Right ventricle myocardium inferior (tissue), 1 donor: ENCODE results near the gene ARHGAP21. TPM values are rescaled to one million over a fixed set of nuclear protein-coding genes. Genes with fewer than 3 reads are reported as not detected.
"Not testable (repeated sequence)": the region's sequence is repeated elsewhere in the genome, so short reads cannot be mapped to it uniquely, and the experiment has no call there.

Experiments
- ATAC-seq: fragments of 200-7000 bp; cut with Tn5 transposase; one replicate; pipeline ENCODE4 v1.9.1; 2020; ENCODE audit warnings: mild to moderate bottlenecking, moderate library complexity
- DNase-seq: peaks from one replicate; pipeline ENCODE4 v3.0.0; 2021; ENCODE audit errors: missing footprints
- intact Hi-C: fragments of 100-400 bp; cut with DNase I; formaldehyde crosslinking; loops from one replicate; pipeline ENCODE4 v1.11.0; 2022
- total RNA-seq: library from RNA; stranded (reverse); fragmentation: NEBNext Ultra II Directional; extraction: Animal tissue kit (Norgen Biotek cat#: 25700); gene quantifications from one replicate; pipeline ENCODE4 v1.2.1, GENCODE V29; 2021
- donor health status: DM: no; HTN: yes; CAD: no; lungs with severe emphysema.

Gene ARHGAP21
- total RNA-seq, 1 donor from 2014 or later, result 48.4 TPM

GRCh38 chr10:24698270-24698669, 25.4 kb downstream of the ARHGAP21 start:
- DNase-seq, result no peak
- no peak for ATAC-seq
- intact Hi-C loops, result no loop called here

DNA sequence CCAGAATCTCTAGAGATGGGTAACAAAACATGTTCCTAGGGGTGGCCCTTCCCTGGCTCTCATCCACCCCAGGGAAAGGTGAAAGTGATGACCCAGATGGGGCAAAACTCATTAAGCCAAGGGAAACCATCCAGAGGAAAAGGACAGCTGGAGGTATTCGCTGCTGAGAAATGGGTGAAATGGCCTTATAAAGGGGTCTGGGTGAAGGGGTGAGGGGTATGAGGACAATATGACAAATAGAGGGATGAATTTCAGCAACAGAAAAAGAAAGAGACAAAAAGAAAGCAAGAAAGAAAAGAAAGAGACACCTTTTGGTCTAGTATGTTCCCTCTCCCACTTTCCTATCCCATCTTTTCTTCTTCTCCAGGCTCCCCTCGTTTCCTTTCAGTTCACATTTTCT, 26.6 kb downstream of the ARHGAP21 start:
- intact Hi-C loops, result no loop called here
- ATAC-seq (no peak), DNase-seq (no peak)

DNA sequence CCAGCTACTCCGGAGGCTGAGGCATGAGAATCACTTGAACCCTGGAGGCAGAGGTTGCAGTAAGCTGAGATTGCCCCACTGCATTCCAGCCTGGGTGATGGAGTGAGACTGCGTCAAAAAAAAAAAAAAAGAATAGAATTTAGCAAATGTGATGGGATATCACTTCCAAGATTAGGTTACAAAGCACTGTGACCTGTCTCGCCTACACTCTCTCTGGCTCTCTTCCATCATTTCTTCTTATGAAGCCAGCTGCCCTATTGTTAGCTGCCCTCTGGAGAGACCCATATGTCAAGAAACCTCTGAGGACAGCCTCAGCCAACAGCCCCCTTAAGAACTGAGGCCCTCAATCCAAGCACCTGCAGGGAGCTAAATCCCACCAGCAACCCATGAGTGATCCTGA, 28.2 kb downstream of the ARHGAP21 start:
- peak; percentile 60 for ATAC-seq
- intact Hi-C loops, result no loop called here
- DNase-seq, result no peak

GRCh38 chr10:24694086-24694485, 29.6 kb downstream of the ARHGAP21 start:
- no peak for ATAC-seq
- intact Hi-C loops, result no loop called here

GRCh38 chr10:24690961-24691512, 32.6 kb downstream of the ARHGAP21 start:
- intact Hi-C loops, result no loop called here
- DNase-seq (no peak), ATAC-seq (peak; percentile 81)

More at GRCh38 chr10:24694086-24694485, 29.6 kb downstream of the ARHGAP21 start:
- DNase-seq, result no peak

- DNase-seq (no peak), ATAC-seq (peak; percentile 32)
- intact Hi-C loops, result no loop called here
Observed at GRCh38 chr10:24685958-24686540, 37.6 kb downstream of the ARHGAP21 start.

- intact Hi-C loops, result no loop called here
- DNase-seq, result no peak
- ATAC-seq, result no peak
Observed at GRCh38 chr10:24683554-24683953, 40.1 kb downstream of the ARHGAP21 start.

DNA sequence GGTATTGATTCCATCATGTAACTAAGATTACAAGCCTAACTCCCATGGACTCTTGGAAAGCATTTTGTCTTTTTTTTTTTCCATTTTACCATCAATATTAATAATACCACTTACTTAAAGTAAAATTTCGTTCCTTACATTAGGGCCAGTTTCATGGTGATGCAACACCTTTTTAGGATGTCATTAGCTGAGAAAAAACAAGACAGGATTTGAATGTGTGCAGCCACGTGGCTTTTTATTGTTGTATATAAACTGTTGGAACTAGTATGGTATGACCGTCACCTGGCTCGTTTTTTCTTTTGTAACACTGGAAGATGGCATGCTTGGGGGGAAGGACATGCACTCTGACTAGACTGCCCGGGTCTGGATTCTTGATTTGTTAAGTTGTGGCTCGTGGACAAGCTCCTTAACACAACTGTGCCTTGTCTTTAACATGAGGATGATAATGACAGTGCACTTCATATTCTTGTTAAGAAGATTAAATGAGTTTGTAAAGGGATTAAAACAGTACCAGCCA, 42.1 kb downstream of the ARHGAP21 start:
- DNase-seq (no peak), ATAC-seq (peak; percentile 44)
- intact Hi-C loops, result no loop called here

DNA sequence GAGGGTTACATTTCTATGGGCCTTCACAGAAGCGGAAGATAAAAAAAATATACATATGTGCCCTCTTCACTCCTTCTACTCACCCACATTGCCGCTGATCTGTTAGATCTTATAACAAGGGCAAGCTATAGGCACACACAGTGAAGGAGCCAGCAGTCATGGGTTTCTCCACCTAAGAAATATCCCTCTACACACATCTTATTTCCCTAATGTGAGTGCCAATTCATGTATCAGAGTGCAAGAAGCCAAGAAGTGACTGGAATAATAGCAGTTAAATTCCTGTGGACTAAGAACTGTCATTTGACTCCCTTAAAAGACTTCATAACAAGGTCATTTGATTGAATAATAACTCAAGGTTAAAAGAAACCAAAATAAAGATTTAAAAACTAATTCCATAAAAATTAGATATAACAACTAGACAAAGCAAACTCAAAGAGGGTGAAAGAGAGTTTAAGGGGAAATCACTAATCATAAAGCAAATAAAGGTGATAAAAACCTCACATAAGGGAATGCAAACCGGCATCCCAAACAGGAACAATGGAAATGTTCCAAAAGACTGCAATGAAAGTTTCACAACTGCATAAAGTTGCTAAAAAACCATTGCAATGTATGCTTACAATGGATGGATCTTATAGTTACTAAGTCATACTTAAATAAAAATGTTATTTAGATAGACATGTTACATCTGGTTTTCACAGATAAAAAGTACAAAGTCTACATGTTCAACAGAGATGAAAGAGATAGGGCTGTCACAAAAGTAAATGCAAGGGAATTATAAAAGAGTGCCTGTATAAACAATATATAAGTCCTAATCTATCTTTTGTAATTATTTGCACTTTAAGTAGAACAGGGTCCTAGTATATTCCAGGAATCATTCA, 42.8 kb downstream of the ARHGAP21 start:
- DNase-seq, result no peak
- ATAC-seq, result peak; percentile 24
- intact Hi-C loops, result no loop called here

- ATAC-seq (no peak), DNase-seq (no peak)
- intact Hi-C loops, result no loop called here
Observed at GRCh38 chr10:24678757-24679156, 44.9 kb downstream of the ARHGAP21 start.

DNA sequence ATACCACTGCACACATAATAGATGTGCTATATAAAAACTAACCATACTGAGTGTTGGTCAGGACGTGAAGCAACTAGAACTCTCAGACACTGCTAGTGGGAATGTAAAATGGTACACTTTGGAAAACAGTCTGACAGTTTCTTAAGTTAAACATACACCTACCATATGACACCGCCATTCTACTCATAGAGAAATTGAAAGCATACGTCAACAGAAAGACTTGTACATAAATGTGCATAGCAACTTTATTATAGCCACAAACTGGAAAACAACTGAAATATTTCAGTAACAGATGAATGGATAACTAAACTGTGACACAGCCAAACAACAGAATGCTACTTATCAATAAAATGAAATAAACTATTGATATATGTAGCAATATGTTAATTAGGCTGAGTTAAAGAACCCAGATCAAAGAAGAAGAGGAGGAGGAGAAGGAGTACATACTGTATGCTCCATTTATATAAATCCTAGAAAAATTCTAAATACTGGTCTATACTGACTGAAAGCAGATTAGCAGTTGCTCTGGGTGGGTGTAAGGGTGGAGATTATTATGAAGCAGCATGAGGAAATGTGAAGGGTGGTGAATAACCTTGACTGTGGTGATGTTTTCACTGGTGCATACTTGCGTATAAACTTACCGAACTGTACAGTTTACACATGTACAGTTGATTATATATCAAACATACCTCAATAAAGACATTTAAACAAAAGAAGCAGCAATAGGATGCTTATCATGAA, 48.6 kb downstream of the ARHGAP21 start:
- ATAC-seq (no peak), DNase-seq (no peak)
- intact Hi-C loops, result no loop called here

DNA sequence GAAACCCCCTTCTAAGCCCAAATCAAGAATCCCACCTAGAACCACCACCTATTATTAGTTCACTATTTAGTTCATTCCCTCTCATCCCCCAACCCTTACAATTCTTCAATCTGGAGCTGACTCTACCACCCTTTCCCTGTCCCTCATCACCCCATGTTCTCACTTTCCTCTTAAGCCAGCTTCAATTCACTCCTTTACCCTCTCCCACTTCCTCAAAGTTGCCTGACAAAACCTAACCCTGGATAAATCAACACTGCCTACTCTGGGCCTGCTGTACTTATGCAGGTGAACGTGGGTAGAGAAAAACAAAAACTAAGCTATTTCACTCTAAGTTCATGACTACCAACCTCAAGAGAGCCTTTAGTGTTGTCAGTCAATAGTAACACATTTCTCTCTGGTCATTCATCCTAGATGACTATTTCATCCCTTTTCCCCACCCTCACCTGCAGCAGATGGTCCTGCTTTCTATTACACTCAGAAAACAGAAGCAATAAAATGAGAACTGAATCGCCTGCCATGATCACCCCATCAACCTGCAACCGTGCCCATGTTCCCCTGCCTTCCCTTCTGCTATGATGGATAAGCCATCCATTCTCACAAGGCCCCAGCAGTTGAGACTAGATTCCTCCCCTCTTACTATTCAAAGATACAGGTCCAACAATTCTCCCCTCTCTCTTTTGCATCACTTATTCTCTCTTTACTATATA, 52.6 kb downstream of the ARHGAP21 start:
- intact Hi-C loops, result no loop called here
- ATAC-seq (no peak), DNase-seq (no peak)

DNA sequence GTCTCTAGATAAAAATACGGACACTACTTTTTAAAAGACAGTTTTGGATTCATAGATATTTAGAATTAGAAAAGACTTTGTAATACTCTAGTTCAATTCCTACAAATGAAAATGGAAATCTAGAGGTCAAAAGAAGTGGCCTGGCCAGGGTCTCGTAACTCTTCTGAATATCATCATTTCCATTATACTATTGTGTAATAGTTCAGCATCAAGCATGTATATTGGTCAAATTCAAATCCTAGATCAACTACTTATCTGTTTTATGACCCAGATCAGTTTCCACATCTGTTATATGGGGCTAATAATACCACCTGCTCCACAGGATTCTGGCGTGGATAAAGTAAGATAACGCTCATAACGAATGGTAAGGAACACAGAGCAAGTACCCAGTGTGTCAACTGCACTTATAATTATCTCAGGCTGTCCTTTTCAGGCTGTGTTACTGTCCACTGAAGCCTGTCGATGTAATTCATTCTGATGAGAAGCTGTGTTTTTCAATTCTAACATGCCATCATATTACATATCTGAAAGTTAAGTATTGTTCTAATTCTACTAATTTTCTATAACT, 54.3 kb downstream of the ARHGAP21 start:
- DNase-seq (no peak), ATAC-seq (no peak)
- intact Hi-C loops, result no loop called here

GRCh38 chr10:24668247-24668646, 55.4 kb downstream of the ARHGAP21 start:
- no peak for DNase-seq
- no peak for ATAC-seq
- intact Hi-C loops, result no loop called here

GRCh38 chr10:24664991-24665390, 58.7 kb downstream of the ARHGAP21 start:
- intact Hi-C loops, result no loop called here
- DNase-seq (no peak), ATAC-seq (no peak)

DNA sequence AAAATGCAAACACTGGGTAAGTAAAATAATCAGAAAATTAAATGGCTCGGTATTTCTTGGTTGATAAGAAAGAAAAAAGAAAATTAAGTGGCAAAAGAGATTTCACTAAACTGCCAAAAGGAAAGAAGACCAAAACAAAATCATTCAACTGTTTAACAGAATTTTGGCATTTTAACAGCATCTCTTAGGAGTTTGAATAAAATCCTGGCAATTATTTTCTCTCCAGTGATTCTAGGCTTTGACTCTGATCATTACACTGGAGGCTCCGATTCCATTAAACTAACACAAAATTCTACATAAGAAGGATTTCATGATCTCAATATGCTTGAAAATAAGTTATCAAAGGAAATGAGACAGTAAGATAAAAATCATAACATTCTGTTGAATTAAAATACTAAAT, 62.3 kb downstream of the ARHGAP21 start:
- ATAC-seq (no peak), DNase-seq (no peak)
- intact Hi-C loops, result no loop called here

GRCh38 chr10:24658319-24658718, 65.4 kb downstream of the ARHGAP21 start:
- ATAC-seq, intact Hi-C loops, DNase-seq: not testable (repeated sequence)

- intact Hi-C loops, DNase-seq, ATAC-seq: not testable (repeated sequence)
Observed at GRCh38 chr10:24656326-24656725, 67.4 kb downstream of the ARHGAP21 start.
